Mesendoderm (in vitro differentiated cells): ENCODE measurements around the gene CADM1.

Experiments
- DNase-seq: peaks from one replicate; pipeline ENCODE4 v3.0.0; 2013
- H2AK5ac ChIP-seq: 2 replicates; pipeline ENCODE4 v1.6.1; 2013; ENCODE audit warnings: low read length, inconsistent platforms
- H2BK120ac ChIP-seq: 2 replicates; pipeline ENCODE4 v1.6.1; 2013; ENCODE audit warnings: low read depth, mild to moderate bottlenecking, low read length, moderate library complexity, mixed read lengths
- H2BK15ac ChIP-seq: replicated peaks from 2 replicates; pipeline ENCODE4 v1.6.1; 2013; ENCODE audit warnings: low read depth, mild to moderate bottlenecking, moderate library complexity
- H2BK5ac ChIP-seq: 2 replicates; pipeline ENCODE4 v1.6.1; 2013; ENCODE audit warnings: low read length, inconsistent platforms
- H3K18ac ChIP-seq: 2 replicates; pipeline ENCODE4 v1.6.1; 2013; ENCODE audit warnings: mild to moderate bottlenecking, low read length, mixed read lengths
- H3K23ac ChIP-seq: one replicate; pipeline ENCODE4 v1.6.1; 2013; ENCODE audit warnings: low read length
- H3K27ac ChIP-seq: 2 replicates; pipeline ENCODE4 v1.5.1; 2013; ENCODE audit warnings: low read depth, mild to moderate bottlenecking, inconsistent platforms, low read length, moderate library complexity
- H3K27me3 ChIP-seq: 2 replicates; pipeline ENCODE4 v1.6.1; 2013; ENCODE audit warnings: low read length, control low read depth, mild to moderate bottlenecking, inconsistent platforms; ENCODE audit not compliant: insufficient read depth, poor library complexity
- H3K36me3 ChIP-seq: 2 replicates; pipeline ENCODE4 v1.6.1; 2013; ENCODE audit warnings: low read length, inconsistent platforms; ENCODE audit not compliant: control insufficient read depth, insufficient read depth
- H3K4ac ChIP-seq: one replicate; pipeline ENCODE4 v1.6.1; 2013; ENCODE audit warnings: low read depth, mild to moderate bottlenecking, low read length, moderate library complexity
- H3K4me1 ChIP-seq: 2 replicates; pipeline ENCODE4 v1.6.1; 2013; ENCODE audit warnings: low read depth, low read length, inconsistent platforms; ENCODE audit not compliant: control insufficient read depth
- H3K4me2 ChIP-seq: 2 replicates; pipeline ENCODE4 v1.6.1; 2013; ENCODE audit warnings: low read length
- H3K4me3 ChIP-seq: 2 replicates; pipeline ENCODE4 v1.5.1; 2013; ENCODE audit warnings: mild to moderate bottlenecking, low read length
- H3K56ac ChIP-seq: one replicate; pipeline ENCODE4 v1.6.1; 2013; ENCODE audit warnings: low read length
- H3K79me1 ChIP-seq: 2 replicates; pipeline ENCODE4 v1.6.1; 2013; ENCODE audit warnings: low read length, inconsistent platforms
- H3K79me2 ChIP-seq: 2 replicates; pipeline ENCODE4 v1.6.1; 2013; ENCODE audit warnings: mild to moderate bottlenecking, low read length; ENCODE audit not compliant: control insufficient read depth, insufficient read depth
- H3K9ac ChIP-seq: 2 replicates; pipeline ENCODE4 v1.6.1; 2013; ENCODE audit warnings: low read length, inconsistent platforms
- H4K5ac ChIP-seq: one replicate; pipeline ENCODE4 v1.6.1; 2013; ENCODE audit warnings: low read length
- H4K8ac ChIP-seq: one replicate; pipeline ENCODE4 v1.6.1; 2013; ENCODE audit warnings: low read depth, mild to moderate bottlenecking, control low read depth, low read length, moderate library complexity
- WGBS: extraction: QIAGEN DNeasy Blood & Tissue Kit; methylation state at CpG from one replicate; pipeline ENCODE4 v1.1.7; 2013; ENCODE audit warnings: low lambda C conversion rate, missing lambda C conversion rate; ENCODE audit not compliant: insufficient coverage; ENCODE audit errors: extremely low coverage; 5-methylcytosine and 5-hydroxymethylcytosine counted together

CADM1 gene

DNA sequence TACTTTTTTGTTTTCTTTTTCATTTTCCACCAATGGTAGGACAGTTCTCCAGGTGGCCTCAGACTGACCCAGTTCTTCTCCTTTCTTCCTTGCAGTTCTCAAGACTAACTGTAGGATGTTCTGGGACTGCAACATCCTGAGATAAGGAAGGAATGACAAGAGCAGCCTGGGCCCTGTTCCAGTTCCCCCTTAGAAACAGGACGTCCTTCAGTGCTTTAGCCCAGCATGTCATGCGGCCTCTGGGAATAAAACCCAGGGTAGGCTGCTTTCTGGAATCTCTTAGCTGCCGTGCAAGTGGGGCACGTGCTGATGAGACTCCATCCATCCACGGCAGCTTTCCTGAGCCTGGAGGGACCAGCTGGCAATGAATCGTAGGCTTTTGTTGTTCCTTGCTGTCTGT, 24.0 kb upstream of the CADM1 start:
- no peaks in the 10 kb centered on the region for H3K79me1 ChIP-seq
- no peak overlapping the region for H3K18ac ChIP-seq
- H2BK15ac ChIP-seq: no peak overlapping the region
- no peak overlapping the region for H3K23ac ChIP-seq
- no peak overlapping the region for H3K4me3 ChIP-seq
- WGBS: no CpG with 5 or more reads among the region's 6 CpGs
- H3K9ac ChIP-seq: no peak overlapping the region
- H3K4me2 ChIP-seq: no peak overlapping the region
- H3K27me3 ChIP-seq: no peaks in the 10 kb centered on the region
- no peak overlapping the region for H2AK5ac ChIP-seq
- no peak overlapping the region for H2BK5ac ChIP-seq
- no peaks in the 10 kb centered on the region for H3K36me3 ChIP-seq
- H3K79me2 ChIP-seq: no peaks in the 10 kb centered on the region
- no peak overlapping the region for H4K8ac ChIP-seq
- H4K5ac ChIP-seq: no peak overlapping the region
- H2BK120ac ChIP-seq: no peak overlapping the region
- H3K4me1 ChIP-seq: peaks cover 4% of the 10 kb centered on the region
- DNase-seq: peak; percentile 84
- H3K4ac ChIP-seq: no peak overlapping the region
- no peak overlapping the region for H3K27ac ChIP-seq
- no peak overlapping the region for H3K56ac ChIP-seq

DNA sequence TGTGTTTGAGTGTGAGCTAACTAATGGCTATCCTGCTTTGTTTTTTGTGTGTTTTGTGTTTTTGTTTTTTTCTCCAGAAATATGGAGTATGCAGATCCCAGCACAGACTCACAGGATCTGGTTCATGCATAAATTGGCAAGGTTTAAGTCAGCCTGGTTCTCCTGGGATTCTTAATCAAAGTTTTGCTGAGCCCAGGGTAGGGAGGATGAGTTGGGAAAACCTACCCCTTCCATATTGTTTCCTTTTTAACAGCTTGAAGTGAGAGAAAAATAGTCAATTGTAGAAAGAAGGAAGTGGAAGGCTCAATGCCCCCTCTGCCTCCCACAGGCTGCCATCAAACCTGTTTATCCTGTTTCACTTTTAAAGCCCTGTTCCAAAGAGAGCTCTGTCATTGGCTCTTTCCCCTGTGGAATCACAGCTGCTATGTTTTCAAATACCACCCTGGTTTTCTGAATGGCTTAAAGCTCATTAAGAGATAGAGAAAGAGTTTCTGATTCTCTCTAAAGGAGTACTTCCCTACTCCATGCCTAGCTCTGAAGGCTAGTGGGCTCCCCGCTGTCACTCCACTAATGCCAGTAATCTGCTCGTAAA, 23.4 kb upstream of the CADM1 start:
- no CpG with 5 or more reads among the region's 2 CpGs for WGBS

DNA sequence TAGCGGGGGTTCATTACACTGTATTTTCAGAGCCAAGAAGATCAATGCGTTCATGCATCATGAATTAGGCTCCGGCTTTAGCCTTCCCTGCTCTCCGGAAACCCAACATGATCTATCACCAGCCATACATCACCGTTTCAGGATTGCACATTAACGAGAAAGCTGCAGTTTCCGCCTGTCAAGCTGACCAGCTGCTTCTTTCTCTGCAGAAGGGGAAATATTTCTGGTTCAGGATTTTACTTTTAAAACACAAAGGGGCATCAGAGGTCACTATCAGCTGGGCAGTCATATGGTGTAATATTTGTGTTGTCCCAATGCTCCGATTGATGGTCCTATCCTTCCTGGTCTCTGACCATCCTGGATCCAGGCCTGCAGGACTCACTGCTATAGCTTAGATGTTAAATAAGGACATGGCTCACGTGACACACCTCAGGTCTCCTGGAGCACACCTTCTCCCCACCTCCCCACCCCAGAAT, 21.4 kb upstream of the CADM1 start:
- H3K4me1 ChIP-seq: peaks cover 3% of the 10 kb centered on the region
- no peak overlapping the region for H3K18ac ChIP-seq
- DNase-seq: no peak
- no peaks in the 10 kb centered on the region for H3K79me1 ChIP-seq
- H3K9ac ChIP-seq: no peak overlapping the region
- H3K23ac ChIP-seq: no peak overlapping the region
- no peak overlapping the region for H3K4me2 ChIP-seq
- no peak overlapping the region for H3K4ac ChIP-seq
- no CpG with 5 or more reads among the region's 9 CpGs for WGBS
- no peak overlapping the region for H3K56ac ChIP-seq
- no peaks in the 10 kb centered on the region for H3K36me3 ChIP-seq
- no peak overlapping the region for H2BK120ac ChIP-seq
- no peak overlapping the region for H3K27ac ChIP-seq
- H2AK5ac ChIP-seq: no peak overlapping the region
- no peaks in the 10 kb centered on the region for H3K27me3 ChIP-seq
- H3K4me3 ChIP-seq: no peak overlapping the region
- H3K79me2 ChIP-seq: no peaks in the 10 kb centered on the region
- H4K8ac ChIP-seq: no peak overlapping the region
- no peak overlapping the region for H2BK5ac ChIP-seq
- H4K5ac ChIP-seq: no peak overlapping the region
- no peak overlapping the region for H2BK15ac ChIP-seq

More for the DNA sequence above, 23.4 kb upstream of the CADM1 start:
- no peak overlapping the region for H2AK5ac ChIP-seq
- H3K27ac ChIP-seq: no peak overlapping the region
- no peak overlapping the region for H3K9ac ChIP-seq
- no peak overlapping the region for H3K4me2 ChIP-seq
- H3K18ac ChIP-seq: no peak overlapping the region
- no peak overlapping the region for H3K23ac ChIP-seq
- no peak overlapping the region for H4K8ac ChIP-seq
- no peak overlapping the region for H3K4ac ChIP-seq
- no peaks in the 10 kb centered on the region for H3K36me3 ChIP-seq
- no peaks in the 10 kb centered on the region for H3K79me2 ChIP-seq
- no peak overlapping the region for H2BK15ac ChIP-seq
- no peak overlapping the region for H3K4me3 ChIP-seq
- no peaks in the 10 kb centered on the region for H3K79me1 ChIP-seq
- no peaks in the 10 kb centered on the region for H3K27me3 ChIP-seq
- H3K4me1 ChIP-seq: peaks cover 4% of the 10 kb centered on the region
- DNase-seq: peak; percentile 86
- no peak overlapping the region for H2BK120ac ChIP-seq
- H2BK5ac ChIP-seq: peak overlapping the region; percentile 17
- H3K56ac ChIP-seq: no peak overlapping the region
- no peak overlapping the region for H4K5ac ChIP-seq

DNA sequence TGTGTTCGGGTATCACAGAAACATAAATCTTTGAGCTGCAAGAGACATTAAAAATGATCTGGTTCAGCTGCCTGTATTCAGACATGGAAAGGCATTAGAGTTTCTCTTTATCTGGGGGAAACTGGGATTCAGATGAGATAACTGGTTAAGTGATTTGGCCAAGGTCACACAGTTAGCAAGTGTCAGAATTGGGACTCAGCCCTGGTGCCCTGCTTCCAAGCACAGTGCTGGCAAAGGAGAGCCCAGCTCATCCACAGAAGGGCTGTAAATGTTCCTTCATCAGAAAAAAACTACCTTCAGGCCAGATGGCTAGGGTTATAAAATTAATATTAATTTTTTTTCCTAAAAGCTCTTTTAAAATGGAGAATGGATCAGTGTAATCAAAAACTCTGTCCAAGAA, 20.4 kb upstream of the CADM1 start:
- no peak overlapping the region for H3K4me3 ChIP-seq
- no peak overlapping the region for H3K56ac ChIP-seq
- H3K27ac ChIP-seq: no peak overlapping the region
- no peak overlapping the region for H3K4me2 ChIP-seq
- H2AK5ac ChIP-seq: no peak overlapping the region
- H4K5ac ChIP-seq: no peak overlapping the region
- no peak overlapping the region for H2BK120ac ChIP-seq
- H3K79me2 ChIP-seq: no peaks in the 10 kb centered on the region
- H3K27me3 ChIP-seq: no peaks in the 10 kb centered on the region
- no peak overlapping the region for H2BK5ac ChIP-seq
- no CpG with 5 or more reads among the region's 1 CpG for WGBS
- H4K8ac ChIP-seq: no peak overlapping the region
- H3K23ac ChIP-seq: no peak overlapping the region
- no peak overlapping the region for H3K18ac ChIP-seq
- no peaks in the 10 kb centered on the region for H3K79me1 ChIP-seq
- H3K4me1 ChIP-seq: peaks cover 3% of the 10 kb centered on the region
- no peak overlapping the region for H3K9ac ChIP-seq
- H2BK15ac ChIP-seq: no peak overlapping the region
- no peaks in the 10 kb centered on the region for H3K36me3 ChIP-seq
- DNase-seq: no peak
- no peak overlapping the region for H3K4ac ChIP-seq

DNA sequence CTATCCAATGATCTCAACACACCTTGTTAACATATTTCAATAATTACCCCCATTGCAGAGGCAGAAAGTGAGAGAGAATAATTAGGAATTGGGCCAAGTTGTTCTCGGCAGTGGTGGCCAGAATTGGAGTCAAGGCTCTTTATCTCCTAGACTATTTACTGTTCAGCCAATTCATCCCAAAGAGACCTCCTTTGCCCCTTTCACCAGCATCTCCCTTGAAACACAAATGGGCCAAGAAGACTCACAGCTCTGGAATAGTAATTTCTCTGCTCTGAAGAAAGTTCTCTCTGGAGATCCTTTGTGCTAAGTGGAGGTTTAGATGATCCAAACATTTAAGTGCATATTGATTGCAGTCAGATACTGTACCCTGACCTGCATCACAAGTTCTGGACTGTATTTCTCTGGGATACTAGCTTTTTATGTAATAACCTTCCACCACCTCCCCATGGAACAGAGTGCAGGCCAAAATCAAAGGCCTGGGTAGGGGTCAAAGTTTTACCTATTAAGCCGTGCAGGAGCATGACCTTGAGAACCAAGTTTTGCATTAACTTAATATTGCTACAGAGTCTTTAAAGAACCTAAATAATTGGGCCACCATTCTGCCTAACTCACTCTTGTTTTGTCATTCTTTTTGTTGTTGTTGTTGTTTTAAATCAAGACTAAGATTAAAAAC, 19.6 kb upstream of the CADM1 start:
- H4K5ac ChIP-seq: no peak overlapping the region
- no peaks in the 10 kb centered on the region for H3K79me1 ChIP-seq
- H3K4me2 ChIP-seq: no peak overlapping the region
- no peak overlapping the region for H3K9ac ChIP-seq
- H3K23ac ChIP-seq: no peak overlapping the region
- H3K56ac ChIP-seq: no peak overlapping the region
- no peak overlapping the region for H2AK5ac ChIP-seq
- H3K4ac ChIP-seq: no peak overlapping the region
- H3K18ac ChIP-seq: no peak overlapping the region
- H3K79me2 ChIP-seq: no peaks in the 10 kb centered on the region
- H2BK15ac ChIP-seq: no peak overlapping the region
- no peaks in the 10 kb centered on the region for H3K27me3 ChIP-seq
- H2BK120ac ChIP-seq: no peak overlapping the region
- peaks cover 3% of the 10 kb centered on the region for H3K4me1 ChIP-seq
- H4K8ac ChIP-seq: no peak overlapping the region
- no peak overlapping the region for H2BK5ac ChIP-seq
- DNase-seq: no peak
- H3K4me3 ChIP-seq: no peak overlapping the region
- WGBS: no CpG with 5 or more reads among the region's 2 CpGs
- H3K27ac ChIP-seq: no peak overlapping the region
- no peaks in the 10 kb centered on the region for H3K36me3 ChIP-seq
